CD4-positive, alpha-beta T cell treated with Interleukin-21 for 1 hour (primary cell): ENCODE data around the gene OR2T1.
"Not testable (repeated sequence)": the region's sequence is repeated elsewhere in the genome, so short reads cannot be mapped to it uniquely, and the experiment has no call there.

Source experiments
- DNase-seq: peaks from one replicate; pipeline ENCODE4 v3.0.0-alpha.2; 2020

Gene OR2T1

GRCh38 chr1:248402748-248403147 is at the start of gene OR2T1:
TSS of gene OR2T1 (plus strand) at chr1:248403048. CDS start at chr1:248406148, 3,100 bp downstream.
- no peak for DNase-seq

- no peak for DNase-seq
Observed at GRCh38 chr1:248359415-248359814, 43.4 kb upstream of the OR2T1 start.

GRCh38 chr1:248361121-248361715 is 41.6 kb upstream of the OR2T1 start, which contains the start of gene OR2T4:
TSS of gene OR2T4 (plus strand) at chr1:248361665. CDS start at chr1:248361665, 0 bp downstream.
- DNase-seq = no peak

- DNase-seq = no peak
Observed at GRCh38 chr1:248366609-248367008, 36.2 kb upstream of the OR2T1 start.

- no peak for DNase-seq
Observed at GRCh38 chr1:248372394-248372793, 30.5 kb upstream of the OR2T1 start.

DNA sequence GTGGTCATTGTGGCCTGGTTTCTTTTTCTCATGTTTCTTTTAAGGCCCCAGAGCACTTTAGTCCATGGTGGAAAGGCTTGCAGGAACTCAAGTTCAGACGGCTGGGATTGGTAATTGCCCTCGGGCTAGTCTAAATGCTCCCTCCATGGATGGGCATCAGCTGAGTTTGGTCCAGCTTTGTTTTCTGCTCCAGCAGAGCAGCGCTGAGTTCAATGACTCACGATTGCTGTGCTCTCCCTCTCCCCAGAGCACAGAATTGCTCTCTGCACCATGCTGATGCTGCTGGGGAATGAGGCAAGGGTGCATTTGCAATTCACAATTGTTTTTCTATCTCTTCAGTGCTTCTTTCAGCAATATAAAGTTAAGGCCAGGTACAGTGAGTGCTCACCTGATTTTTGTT is 29.1 kb upstream of the OR2T1 start:
- DNase-seq = no peak

DNA sequence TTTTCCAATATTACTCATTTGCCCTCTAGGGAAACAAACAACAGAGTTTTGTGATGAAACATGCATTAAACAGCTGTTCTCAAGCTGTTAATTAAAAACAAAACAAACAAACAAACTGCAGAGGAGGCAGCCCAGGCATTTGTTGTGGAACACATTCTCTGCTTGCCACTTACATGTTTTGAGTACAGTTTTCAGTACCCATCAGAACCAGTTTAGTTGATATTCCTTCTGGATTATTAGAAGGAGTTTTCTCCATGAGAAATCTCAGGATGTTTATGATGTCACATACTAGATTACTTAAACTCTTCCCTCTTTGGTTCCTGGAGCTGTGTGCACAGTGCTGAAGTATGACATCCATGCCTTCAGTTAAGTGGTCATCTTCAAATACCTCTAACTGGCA is 27.4 kb upstream of the OR2T1 start, which contains the start of gene OR2T6:
OR2T6 (plus strand) TSS at position 301 of the 400 bp plus-strand sequence. CDS start 11,863 bp downstream, outside the sequence.
- DNase-seq = no peak

DNA sequence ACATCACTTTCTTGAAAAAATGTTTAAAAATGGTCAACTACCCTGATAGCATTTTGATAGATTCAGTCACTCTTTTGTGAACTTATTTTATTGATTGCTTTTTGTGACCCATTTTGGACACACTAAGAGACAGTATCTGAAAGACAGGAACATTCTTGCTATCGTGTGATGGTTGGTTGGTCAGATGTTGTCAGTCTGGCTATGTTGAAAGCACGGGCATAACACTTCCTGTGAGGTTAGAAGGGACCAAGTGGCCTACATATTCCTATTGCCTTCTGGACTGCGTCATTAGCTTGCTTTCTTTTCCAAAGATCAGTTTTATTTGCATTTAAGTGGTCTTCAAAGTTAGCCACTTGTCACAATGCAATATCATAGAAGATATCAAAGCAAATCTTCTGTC is 25.9 kb upstream of the OR2T1 start:
- no peak for DNase-seq

GRCh38 chr1:248380854-248381253 is 22.0 kb upstream of the OR2T1 start:
- DNase-seq = no peak

DNA sequence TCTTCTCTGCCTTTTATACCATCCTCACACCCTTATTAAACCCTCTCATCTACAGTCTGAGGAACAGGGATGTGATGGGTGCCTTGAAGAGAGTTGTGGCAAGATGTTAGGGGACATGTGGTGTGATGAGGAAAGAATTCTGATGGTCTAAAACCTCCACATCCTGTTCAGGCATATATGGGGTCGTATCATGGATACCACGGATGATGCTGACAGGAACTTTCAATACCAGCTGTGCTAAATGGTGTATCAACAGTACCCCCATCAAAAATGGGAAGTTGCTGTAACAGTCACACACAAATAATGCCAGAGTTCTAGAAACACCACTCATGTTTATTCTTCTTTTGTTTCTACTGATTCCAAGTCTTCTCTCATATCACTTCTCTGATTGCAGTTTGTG is 14.4 kb upstream of the OR2T1 start:
- no peak for DNase-seq

GRCh38 chr1:248393050-248393449 is 9.8 kb upstream of the OR2T1 start:
- DNase-seq = no peak

GRCh38 chr1:248404024-248404423 is 1.2 kb downstream of the OR2T1 start:
- no peak for DNase-seq

GRCh38 chr1:248406721-248407692 is 4.2 kb downstream of the OR2T1 start:
- no peak for DNase-seq

- DNase-seq = no peak
Observed at GRCh38 chr1:248416226-248416625, 13.4 kb downstream of the OR2T1 start.

GRCh38 chr1:248417854-248418253 is 15.0 kb downstream of the OR2T1 start:
- DNase-seq = no peak

DNA sequence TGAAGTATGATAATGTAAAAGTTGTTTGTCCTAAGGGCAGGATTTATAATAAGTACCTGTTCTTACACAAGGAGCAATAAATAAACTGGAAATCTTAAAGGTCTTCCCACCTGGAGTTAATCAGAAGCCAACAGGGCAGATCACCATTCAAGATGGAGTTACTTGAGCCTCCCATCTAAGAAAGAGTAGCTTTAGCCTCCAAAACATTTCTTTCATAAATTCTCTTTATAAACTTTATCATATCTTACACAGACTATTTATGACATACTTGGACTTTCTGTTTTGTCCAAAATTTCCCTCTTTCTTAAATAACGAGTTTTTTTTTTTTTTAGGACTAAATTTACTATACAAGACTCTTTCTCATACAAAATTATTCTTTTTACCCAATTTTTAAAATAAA is 18.5 kb downstream of the OR2T1 start:
- DNase-seq = no peak

- not testable (repeated sequence) for DNase-seq
Observed at GRCh38 chr1:248427526-248428191, 24.8 kb downstream of the OR2T1 start.

- not testable (repeated sequence) for DNase-seq
Observed at GRCh38 chr1:248428192-248428533, 25.3 kb downstream of the OR2T1 start.

DNA sequence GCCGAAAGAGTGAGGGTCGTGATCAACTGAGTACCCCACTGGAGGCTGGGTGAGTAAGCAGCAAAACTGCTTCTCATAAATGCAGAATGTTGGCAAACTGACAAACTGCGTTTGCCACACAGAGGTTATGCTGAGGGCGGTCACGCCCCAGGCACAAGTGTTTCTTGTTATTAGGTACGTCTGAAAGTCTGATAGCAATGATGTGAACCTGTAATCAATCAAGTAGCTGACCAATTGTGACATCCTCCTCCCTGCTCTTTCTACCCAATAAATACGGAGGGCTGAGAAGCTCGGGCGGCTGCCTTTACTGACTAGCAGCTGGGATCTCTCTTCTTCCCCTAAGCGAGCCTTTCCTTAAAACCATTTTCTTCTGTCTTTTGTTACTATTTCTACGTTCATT is 28.8 kb downstream of the OR2T1 start:
- not testable (repeated sequence) for DNase-seq

- not testable (repeated sequence) for DNase-seq
Observed at GRCh38 chr1:248432201-248432600, 29.4 kb downstream of the OR2T1 start.

DNA sequence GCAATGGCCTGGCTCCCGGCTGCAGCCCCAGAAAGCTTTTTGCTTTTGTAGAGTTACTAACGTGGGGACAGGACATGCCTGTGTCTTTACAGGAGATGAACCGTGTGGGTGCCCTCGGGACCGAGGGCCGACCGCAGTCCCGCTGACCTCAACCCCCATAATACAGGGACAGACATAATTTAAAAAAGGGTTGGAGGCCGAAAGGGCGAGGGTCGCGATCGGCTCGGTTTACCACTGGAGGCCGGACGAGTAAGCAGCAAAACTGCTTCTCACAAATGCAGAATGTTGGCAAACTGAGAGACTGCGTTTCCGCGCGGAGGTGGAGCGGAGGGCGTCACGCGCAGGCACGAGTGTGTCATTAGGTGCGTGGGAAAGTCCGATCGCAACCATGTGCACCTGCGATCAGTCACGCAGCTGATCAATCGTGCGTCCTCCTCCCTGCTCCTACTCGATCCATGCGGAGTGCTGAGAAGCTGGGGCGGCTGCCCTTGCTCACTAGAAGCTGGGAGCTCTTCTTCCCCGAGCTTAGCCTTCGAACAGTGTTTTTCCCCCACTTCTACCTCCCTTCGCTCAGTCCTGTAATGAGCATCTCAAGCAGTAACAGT is 31.1 kb downstream of the OR2T1 start:
- DNase-seq = not testable (repeated sequence)

- not testable (repeated sequence) for DNase-seq
Observed at GRCh38 chr1:248434913-248435312, 32.1 kb downstream of the OR2T1 start.

GRCh38 chr1:248436303-248436702 is 33.5 kb downstream of the OR2T1 start:
- not testable (repeated sequence) for DNase-seq
